ENCODE data around the gene REEP6.

The REEP6 gene
- 0.54 to 2.4 (median 1.4) reads per million in 4 donors for total RNA-seq

DNA sequence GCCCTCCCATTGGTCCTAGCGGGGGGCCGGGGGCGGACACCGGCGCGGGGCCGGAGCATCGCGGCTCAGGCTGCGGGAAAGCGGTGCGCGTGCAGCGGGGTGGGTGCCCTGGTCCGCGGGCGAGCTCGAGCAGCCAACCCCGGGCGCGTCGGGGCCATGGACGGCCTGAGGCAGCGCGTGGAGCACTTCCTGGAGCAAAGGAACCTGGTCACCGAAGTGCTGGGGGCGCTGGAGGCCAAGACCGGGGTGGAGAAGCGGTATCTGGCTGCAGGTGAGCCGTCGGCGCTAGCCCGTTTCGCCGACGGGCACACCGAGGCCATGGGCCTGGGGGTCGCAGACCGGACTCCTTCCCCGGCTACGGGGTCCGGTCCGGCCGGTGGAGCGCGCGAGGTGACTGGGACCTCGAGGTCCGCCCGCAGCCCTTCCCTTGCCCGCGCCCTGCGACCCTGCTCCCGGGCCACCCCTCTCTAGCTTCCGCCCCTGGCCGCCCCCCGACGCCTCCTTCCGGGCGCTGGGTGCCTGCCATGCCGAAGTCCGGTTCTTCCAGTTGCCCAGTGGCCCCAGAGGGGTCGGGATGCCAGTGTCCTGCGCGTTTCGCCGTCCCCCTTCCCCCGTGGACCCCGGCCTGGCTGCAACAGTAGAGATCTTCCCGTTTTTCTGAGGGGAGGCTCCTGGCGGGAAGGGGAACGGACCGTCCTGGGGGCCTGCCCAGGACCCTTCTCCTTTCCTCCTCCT, at the start of gene REEP6:
Gene REEP6, plus strand, starts transcription at position 68 of the 735 bp plus-strand sequence. Its CDS starts 89 bp downstream, at position 157.
- no peak for DNase-seq

- no peak for DNase-seq
These were observed 49.1 kb upstream of the REEP6 start for GRCh38 chr19:1441677-1442438.

DNA sequence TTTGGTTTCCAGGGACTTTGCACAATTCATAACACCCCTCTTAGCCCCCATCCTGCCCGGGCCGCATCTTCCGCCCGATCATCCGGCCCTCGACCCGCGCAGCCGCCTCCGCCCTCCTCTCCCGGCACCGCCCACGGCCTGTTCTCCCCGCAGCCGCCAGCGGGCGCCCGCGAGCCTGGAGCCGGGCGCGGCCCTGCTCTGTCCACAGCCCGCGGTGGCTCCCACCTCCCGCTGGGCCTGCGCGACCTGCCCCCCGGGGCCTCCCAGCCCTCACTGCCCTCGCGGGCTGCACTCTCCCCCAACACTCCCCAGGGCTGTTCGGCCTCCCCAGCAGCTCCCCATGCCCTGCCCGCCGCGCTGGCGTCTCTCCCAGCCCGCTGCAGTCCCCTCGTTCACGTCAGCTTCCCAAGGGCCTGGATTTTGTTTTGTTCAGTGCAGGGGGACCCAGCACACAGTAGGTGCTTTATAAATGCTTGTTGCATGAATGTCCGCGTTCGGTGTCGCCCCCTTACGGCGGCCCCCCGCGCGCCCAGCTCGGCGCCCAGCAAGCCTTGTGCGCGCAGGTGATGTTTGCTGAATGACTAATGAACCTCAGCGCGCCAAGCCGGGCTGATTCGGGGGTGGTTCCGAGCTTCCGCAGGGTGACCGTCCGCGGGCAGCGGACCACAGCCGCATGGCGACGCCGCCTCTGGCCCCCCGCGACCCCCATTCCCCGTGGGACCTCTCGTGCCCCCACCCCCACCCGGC, 45.6 kb upstream of the REEP6 start:
- DNase-seq = peak; percentile 52 to 75 (median 63)

DNA sequence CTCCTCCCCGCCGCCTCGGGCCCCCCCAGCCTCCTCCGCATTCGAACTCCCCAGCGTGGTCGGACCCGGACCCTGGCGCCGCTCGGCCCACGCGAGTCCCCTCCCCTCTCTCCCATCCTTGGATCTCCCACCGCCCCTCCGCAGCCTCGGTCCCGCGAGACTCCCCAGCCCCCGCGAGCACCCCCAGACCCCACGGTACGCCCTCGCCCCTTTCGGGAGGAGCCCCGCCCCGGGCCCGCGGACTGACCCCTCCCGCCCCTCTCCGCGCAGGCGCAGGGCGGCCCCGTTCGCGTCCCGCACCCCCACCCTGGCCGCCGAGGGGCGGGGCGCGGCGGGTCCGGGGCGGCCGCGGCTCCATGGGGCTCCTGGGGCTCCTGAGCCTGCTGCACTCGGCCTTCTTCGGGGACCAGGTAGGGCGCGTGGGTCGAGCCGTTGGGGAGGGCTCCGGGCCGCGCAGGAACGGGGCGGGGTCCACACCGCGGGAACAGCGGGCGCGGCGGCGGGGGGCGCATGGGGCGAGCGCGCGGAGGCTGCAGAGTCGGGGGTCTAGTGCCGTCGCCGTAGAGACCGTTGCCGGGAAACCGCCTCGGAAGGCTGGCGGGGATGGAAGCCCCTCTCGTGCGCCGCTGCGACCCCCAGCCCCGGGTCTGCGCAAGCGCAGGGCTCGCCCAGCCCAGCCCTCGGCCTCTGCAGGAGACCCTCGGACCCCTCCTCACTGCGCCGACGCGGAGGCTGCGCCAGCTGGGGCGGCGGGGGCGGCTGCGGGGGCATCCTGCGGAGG, 44.9 kb upstream of the REEP6 start:
- DNase-seq = no peak

DNA sequence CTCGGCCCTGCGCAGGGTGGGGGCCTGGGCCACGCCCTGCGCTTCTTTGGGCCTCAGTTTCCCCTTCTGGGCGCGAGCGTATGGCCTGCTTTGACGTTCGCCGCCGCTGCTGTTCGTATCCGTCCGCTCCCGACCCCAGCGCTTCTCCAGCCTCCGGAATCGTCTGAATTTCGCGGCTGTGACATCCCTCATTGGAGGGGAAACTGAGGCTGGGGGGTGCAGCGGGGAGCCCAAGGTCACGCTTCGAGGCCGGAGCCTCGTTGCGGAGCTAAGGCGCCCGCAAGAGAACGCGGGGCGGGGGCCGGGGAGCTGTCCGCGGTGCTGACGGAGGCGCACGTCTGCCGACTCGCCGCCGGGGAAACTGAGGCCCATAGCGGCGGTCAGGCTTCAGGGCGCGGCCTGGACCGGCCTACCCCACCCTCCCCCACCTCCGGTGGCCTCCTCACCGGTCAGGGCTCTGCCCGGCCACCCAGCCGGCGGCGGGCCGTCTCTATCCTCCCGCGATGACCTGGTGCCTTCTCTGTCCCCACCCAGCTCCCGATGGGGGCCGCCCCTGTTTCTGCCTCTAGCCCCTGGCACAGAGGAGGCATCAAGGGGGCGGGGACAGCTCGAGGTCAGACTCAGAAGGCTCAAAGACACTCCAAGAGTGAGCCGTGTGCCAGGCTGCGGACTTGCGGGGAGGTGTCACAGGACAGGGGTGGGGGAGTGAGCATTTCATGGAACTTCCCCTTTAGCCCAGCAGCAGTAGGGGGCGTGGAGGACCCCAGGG, 44.1 kb upstream of the REEP6 start:
- DNase-seq = no peak

DNA sequence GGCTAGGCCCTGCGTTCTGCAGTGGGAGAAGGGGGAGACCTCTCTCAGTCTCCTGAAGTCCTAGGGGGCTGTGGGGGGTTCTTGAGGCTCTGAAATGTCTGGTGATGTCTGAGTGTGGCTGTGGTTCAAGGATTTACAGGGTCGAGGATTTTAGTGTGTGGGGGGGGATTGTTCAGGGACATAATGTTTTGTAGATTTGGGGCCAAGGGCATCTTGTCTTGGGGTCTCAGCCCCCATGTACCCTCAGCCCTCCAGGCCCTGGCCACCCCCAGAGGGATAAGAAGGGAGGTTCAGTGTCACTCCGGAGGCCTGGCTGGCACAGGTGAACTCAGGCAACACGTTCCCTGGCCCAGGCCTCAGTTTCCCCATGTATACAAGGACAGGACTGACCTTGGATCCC, 43.5 kb upstream of the REEP6 start:
- DNase-seq = no peak

DNA sequence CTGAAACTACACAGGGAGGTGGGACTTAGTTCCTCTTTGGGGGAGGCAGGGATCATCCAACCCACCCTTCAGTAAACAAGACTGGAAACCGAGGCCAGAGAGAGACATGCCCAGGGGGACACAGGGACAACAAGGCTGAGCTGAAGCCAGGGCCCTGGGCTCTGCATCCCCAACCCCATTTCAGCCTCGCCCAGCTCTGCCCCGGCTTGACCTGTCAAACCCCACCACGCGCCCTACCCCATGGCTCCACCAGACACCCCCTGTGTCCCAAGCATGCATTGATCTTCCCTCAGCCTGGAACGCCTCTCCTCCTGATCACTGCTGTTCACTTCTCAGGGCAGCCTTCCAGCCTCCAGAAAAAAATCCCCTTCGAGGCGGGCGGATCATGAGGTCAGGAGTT, 43.0 kb upstream of the REEP6 start:
- DNase-seq = no peak

- peak in 1 of 5 donors; percentile 29 for DNase-seq
These were observed 41.2 kb upstream of the REEP6 start, which contains the start of gene APC2 for GRCh38 chr19:1449467-1450442. Gene APC2, plus strand, starts transcription at chr19:1450121. Its CDS starts 2,881 bp downstream, at chr19:1453002.

DNA sequence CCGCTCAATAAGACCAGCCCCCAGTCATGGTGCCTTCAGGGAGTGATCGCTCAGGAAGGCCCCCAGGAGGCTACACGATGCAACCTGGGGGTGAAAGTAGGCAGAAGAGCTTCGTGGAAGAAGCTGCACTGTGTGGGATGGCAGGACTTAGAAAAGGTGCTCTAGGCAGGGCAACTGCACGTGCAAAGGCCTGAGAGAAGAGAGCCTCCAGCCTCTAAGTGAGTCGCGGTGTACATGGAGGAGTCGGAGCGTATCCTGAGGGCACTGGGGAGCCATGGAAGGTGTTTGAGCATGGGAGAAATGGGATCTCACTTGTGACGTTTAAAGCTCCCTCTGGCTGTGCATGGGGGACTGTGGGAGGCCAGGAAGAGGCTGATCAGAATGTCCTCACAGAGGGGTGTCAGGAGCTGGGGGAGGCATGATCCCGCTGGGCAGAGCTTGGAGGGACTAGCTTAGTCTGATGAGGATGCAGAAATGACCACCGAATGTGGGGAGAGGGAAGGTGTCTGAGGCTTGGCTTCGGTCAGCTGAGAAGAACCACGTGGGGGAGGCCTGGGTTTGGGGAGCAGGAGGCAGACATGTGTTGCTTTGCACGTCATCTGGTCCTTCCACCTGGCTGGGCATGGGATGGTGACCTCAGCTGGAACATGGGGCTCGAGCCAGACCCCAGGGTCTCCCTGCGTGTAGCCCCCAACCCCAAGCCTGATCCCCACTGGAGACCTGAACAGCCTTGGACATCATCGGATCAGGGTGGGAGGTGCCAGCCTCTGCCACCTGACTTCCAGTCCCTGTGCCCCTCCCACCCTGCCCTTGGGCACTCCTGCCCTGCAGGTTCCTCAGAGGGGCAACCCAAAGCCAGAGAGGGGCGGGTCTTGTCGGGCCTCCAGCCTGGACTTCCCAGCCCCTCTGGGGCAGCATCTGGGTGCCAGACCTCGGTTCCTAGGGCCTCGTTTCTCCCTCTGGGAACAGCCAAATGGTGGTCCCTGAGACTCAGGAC, 39.9 kb upstream of the REEP6 start:
- DNase-seq = no peak

GRCh38 chr19:1451916-1452801, 38.8 kb upstream of the REEP6 start:
- no peak for DNase-seq

- no peak for DNase-seq
These were observed 38.0 kb upstream of the REEP6 start for GRCh38 chr19:1452802-1453524.

- no peak for DNase-seq
These were observed 37.2 kb upstream of the REEP6 start for GRCh38 chr19:1453525-1454364.

DNA sequence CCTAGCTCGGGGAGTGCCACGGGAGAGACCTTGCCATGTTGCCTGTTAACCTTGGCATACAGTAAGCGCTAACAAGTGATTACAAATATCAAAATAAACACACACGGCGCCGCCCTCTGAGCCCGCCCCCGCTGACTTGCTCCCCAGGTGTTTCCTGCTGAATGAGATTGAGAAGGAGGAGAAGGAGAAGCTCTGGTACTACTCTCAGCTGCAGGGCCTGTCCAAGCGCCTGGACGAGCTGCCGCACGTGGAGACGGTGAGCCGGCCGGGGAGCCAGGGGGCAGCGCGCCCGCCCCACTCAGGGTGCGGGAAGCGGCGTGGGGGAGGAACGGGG, 36.0 kb upstream of the REEP6 start:
- DNase-seq = no peak

DNA sequence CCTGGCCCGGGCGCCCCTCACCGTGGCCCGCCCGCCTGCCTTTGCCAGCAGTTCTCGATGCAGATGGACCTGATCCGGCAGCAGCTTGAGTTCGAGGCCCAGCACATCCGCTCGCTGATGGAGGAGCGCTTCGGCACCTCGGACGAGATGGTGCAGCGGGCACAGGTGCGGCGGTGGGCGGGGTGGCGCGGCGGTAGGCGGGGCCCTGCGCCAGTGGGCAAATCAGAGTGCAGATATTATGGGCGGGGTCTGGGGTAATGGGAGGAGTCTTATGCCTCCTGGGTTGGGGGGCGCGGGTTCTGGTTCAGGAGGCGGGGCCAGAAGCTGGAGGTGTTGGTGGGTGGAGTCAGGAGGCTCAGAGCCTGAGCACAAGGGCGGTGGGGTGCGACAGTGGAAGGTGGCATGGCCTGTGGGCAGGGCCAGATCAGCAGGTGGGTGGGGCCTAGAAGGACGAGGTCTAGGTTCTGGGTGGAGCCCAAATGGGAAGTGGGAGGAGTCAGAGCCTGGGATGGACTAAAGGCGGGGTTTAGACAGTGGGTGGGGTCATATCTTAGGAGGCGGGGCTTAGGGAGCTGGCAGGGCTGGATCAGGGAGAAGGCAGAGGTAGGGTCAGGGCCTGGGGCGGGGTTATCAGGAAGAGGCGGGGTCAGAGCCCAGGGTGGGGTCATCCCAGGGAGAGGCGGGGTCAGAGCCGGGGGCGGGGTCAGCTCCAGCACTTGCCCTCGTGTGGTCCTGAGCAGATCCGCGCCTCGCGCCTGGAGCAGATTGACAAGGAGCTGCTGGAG, 35.5 kb upstream of the REEP6 start:
- peak in 4 of 5 donors; percentile 39 to 70 (median 50) for DNase-seq

GRCh38 chr19:1456121-1456900, 34.7 kb upstream of the REEP6 start:
- DNase-seq = no peak
